RPMI7951 (cell line): ENCODE results near the gene DVL1. TPM values are rescaled to one million over a fixed set of nuclear protein-coding genes. Genes with fewer than 3 reads are reported as not detected.
"Not testable (repeated sequence)": the region's sequence is repeated elsewhere in the genome, so short reads cannot be mapped to it uniquely, and the experiment has no call there.

ENCODE experiments used
- DNase-seq: peaks from one replicate; pipeline ENCODE4 v3.0.0-alpha.2; 2012; ENCODE audit warnings: low read depth
- total RNA-seq: library from RNA; depleted of rRNA; stranded (reverse); fragments of >200 nt; shearing (Covaris generic); gene quantifications from 2 replicates; pipeline ENCODE4 v1.2.3, GENCODE V29; 2014; rRNA removed

The DVL1 gene
- 24.0 and 36.5 TPM in 2 replicates for total RNA-seq

GRCh38 chr1:1349256-1350012 is at the start of gene DVL1:
DVL1 (minus strand) TSS chr1:1349418; CDS start chr1:1349065, 353 bp downstream.
- peak; percentile 56 for DNase-seq

GRCh38 chr1:1398677-1399186 is 49.5 kb upstream of the DVL1 start:
- no peak for DNase-seq

- DNase-seq, result peak; percentile 54
These were observed 48.8 kb upstream of the DVL1 start for GRCh38 chr1:1397839-1398523.

- no peak for DNase-seq
These were observed 45.9 kb upstream of the DVL1 start for GRCh38 chr1:1395166-1395565.

DNA sequence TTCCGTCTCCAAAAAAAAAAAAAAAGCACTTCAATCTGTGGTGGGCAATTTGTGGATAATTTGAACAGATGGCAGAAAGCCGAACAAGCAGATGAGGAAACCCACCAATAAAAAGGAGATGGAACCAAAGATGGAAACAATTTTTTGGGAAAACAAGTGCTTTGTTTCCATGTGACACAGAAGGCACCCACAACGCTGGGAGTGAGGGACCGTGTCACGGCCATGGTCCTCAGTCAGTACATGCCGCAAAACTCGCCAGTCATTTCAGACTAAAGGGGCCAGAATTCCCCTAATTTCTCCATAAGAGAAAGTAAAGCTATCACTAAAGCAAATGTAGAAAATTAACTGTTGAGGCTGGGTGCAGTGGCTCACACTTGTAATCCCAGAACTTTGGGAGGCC is 44.9 kb upstream of the DVL1 start:
- DNase-seq, result no peak

GRCh38 chr1:1393428-1393827 is 44.2 kb upstream of the DVL1 start:
- no peak for DNase-seq

GRCh38 chr1:1393014-1393413 is 43.8 kb upstream of the DVL1 start:
- no peak for DNase-seq

GRCh38 chr1:1391225-1391624 is 42.0 kb upstream of the DVL1 start:
- no peak for DNase-seq

DNA sequence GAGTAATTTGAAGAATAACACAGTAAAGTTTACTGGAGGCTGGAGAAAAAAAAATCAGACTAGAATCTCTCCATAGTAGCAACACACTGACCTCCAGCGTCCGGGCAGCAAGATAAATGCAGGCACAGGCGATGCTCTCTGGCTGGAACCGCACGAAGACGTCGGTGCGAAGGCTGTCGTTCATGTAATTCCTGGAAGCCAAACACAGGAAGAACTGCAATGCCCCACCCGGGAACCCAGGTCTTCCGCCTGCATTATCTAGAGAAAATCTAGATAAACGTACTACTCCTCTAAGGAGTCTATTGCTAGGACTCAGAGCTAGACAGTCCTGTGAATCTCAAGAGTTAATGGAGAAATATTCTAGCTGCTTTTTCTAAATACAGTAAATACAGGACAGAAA is 41.5 kb upstream of the DVL1 start:
- DNase-seq, result no peak

- no peak for DNase-seq
These were observed 38.9 kb upstream of the DVL1 start for GRCh38 chr1:1388078-1388472.

- no peak for DNase-seq
These were observed 38.2 kb upstream of the DVL1 start for GRCh38 chr1:1387098-1388077.

DNA sequence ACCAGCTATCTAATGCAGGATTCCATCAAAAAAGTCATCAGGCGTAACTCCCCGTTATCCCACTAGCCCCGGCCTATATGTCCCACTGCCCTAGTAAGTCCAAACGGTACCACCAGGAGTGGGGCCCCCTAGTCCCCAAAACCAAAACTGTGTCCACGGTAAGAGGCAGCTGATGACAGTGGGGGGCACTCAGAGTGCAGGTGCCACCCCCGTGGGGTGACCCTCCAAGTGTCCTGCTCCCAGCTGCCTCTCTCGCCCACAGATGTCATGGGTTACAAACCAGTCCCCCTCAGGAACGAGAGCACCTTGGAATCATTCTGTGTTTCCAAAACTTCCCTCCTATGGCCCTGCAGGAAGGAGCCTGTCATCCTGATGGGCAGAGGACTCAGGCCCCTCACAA is 36.7 kb upstream of the DVL1 start:
- no peak for DNase-seq

DNA sequence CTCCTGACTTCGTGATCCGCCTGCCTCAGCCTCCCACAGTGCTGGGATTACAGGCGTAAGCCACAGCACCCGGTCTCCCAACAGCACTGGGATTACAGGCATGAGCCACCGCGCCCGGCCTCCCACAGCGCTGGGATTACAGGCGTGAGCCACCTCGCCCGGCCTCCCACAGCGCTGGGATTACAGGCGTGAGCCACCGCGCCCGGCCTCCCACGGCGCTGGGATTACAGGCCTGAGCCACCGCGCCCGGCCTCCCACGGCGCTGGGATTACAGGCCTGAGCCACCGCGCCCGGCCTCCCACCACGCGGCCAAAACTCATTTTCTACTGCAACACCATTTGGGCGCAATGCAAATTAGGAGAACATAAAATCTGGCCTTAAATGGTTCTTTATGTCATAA is 36.1 kb upstream of the DVL1 start:
- not testable (repeated sequence) for DNase-seq

GRCh38 chr1:1381294-1381693 is 32.1 kb upstream of the DVL1 start:
- DNase-seq, result no peak

- no peak for DNase-seq
These were observed 31.6 kb upstream of the DVL1 start for GRCh38 chr1:1380860-1381259.

DNA sequence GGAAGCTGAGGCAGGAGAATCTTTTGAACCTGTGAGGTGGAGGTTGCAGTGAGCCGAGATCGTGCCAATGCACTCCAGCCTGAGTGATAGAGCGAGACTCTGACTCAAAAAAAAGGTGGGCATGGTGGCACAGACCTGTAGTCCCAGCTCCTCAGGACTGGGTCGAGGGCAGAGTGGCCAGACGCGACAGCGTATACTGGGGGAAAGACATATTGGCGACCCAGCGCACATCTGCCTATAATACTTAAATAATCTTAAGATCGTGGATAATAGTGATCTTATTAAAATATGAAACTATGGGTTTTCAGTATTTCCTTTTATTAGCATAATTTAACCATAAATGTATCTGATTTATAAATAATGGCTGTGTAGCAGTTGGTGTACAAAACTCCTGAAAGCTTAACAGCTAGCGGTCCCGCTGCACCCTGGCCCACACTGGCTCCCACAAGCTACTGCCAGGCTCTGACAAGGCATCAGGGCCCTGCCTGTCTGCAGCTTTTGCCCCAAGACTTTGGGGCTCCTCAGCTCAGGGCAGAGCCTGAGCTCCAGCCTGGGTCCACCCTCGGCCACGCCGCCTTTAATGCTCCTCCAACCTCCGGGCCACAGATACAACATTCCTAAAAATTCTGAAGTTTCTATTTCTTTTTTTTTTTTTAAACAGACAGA is 28.5 kb upstream of the DVL1 start:
- no peak for DNase-seq

GRCh38 chr1:1376551-1377226 is 27.5 kb upstream of the DVL1 start:
- no peak for DNase-seq

DNA sequence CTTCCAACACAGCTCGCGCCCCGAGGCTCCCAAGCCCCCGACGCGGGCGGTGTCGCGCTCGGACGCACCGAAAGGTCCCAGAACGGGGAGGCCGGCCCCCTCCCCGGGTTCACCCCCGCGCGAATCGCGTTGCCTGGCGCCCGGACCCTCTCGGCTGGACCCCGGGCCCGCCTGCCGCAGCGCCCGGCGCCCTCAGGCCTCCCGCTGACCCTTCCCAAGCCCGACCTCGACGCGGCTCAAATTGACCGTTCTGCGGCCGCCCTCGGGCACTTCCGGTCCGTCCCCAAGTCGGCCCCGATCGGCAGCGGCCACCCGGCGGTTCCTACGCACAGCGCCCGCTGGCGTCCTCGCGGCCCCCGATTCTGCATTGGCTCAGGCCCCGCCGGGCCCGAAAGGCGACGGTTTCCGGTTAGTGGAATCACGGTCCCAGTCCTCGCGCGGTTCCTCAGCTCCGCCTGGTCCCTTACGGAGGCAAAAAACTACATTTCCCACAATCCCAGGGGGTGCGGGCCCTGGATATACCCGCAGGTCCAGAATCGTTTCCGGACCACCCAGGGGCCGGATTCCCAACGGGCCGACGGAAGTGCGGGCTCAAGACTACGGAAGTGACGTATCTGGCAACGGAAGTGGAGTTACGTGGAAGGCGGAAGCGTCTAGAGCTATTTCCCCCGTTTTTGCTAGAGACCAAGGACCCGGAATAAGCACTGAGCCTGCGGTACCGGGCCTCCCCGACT is 25.9 kb upstream of the DVL1 start, which contains the start of gene AURKAIP1:
AURKAIP1 (minus strand) TSS at position 279 of the 734 bp plus-strand sequence. CDS start 451 bp downstream, outside the sequence.
- DNase-seq, result peak; percentile 100

DNA sequence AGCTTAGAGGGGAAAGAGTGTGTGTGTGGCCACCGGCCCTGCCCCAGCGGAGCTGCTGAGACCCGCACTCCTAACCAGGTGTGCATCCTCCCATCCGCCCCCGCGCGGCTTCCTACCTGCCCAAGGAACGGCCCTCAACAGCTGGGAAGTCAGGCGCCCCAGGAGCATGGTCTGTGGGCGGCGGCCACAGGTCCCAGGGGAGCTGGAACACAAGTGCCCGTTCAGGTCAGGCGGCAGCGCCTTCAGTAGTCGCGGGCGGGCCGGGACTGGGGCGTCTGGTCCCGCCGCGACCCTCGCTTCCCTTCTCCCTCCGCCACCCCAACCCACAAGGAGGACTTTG is 25.3 kb upstream of the DVL1 start:
- no peak for DNase-seq
